Measurements from ENCODE around the gene ATP6V1G1.

DNA sequence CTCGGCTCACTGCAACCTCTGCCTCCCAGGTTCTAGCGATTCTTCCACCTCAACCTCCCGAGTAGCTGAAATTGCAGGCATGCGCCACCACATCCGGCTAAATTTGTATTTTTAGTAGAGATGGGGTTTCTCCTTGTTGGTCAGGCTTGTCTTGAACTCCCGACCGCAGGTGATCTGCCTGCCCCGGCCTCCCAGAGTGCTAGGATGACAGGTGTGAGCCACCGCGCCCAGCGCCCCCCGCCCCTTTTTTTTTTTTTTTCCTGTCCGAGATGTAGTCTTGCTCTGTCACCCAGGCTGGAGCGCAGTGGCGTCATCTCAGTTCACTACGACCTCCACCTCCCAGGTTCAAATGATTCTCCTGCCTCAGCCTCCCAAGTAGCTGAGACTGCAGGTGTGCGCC, 6.6 kb downstream of the ATP6V1G1 start:
- no peak for TF ChIP-seq MXI1 (conservative IDR thresholded peaks at IDR 0.05; ENCODE audit: poor library complexity, severe bottlenecking)
- TF ChIP-seq, protein P1, sequence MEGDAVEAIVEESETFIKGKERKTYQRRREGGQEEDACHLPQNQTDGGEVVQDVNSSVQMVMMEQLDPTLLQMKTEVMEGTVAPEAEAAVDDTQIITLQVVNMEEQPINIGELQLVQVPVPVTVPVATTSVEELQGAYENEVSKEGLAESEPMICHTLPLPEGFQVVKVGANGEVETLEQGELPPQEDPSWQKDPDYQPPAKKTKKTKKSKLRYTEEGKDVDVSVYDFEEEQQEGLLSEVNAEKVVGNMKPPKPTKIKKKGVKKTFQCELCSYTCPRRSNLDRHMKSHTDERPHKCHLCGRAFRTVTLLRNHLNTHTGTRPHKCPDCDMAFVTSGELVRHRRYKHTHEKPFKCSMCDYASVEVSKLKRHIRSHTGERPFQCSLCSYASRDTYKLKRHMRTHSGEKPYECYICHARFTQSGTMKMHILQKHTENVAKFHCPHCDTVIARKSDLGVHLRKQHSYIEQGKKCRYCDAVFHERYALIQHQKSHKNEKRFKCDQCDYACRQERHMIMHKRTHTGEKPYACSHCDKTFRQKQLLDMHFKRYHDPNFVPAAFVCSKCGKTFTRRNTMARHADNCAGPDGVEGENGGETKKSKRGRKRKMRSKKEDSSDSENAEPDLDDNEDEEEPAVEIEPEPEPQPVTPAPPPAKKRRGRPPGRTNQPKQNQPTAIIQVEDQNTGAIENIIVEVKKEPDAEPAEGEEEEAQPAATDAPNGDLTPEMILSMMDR (IDR thresholded peaks at IDR 0.05; ENCODE audit: poor library complexity, severe bottlenecking): no peak
- TF ChIP-seq EZH2 (IDR thresholded peaks at IDR 0.05; ENCODE audit: borderline replicate concordance, insufficient read depth, low read length, poor library complexity, severe bottlenecking): no peak
- TF ChIP-seq POLR2AphosphoS5 (IDR thresholded peaks at IDR 0.05): no peak
- TF ChIP-seq TAF1 (IDR thresholded peaks at IDR 0.05; ENCODE audit: low read depth): no peak
- TF ChIP-seq, protein P2, sequence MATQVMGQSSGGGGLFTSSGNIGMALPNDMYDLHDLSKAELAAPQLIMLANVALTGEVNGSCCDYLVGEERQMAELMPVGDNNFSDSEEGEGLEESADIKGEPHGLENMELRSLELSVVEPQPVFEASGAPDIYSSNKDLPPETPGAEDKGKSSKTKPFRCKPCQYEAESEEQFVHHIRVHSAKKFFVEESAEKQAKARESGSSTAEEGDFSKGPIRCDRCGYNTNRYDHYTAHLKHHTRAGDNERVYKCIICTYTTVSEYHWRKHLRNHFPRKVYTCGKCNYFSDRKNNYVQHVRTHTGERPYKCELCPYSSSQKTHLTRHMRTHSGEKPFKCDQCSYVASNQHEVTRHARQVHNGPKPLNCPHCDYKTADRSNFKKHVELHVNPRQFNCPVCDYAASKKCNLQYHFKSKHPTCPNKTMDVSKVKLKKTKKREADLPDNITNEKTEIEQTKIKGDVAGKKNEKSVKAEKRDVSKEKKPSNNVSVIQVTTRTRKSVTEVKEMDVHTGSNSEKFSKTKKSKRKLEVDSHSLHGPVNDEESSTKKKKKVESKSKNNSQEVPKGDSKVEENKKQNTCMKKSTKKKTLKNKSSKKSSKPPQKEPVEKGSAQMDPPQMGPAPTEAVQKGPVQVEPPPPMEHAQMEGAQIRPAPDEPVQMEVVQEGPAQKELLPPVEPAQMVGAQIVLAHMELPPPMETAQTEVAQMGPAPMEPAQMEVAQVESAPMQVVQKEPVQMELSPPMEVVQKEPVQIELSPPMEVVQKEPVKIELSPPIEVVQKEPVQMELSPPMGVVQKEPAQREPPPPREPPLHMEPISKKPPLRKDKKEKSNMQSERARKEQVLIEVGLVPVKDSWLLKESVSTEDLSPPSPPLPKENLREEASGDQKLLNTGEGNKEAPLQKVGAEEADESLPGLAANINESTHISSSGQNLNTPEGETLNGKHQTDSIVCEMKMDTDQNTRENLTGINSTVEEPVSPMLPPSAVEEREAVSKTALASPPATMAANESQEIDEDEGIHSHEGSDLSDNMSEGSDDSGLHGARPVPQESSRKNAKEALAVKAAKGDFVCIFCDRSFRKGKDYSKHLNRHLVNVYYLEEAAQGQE (IDR thresholded peaks at IDR 0.05; ENCODE audit: borderline replicate concordance): no peak

All from neural cell (in vitro differentiated cells).